Liver (tissue), 3 donors: ENCODE data around the gene CYP24A1.

Experiments used
- FOXA2 ChIP-seq: IDR thresholded peaks from 2 replicates; pipeline ENCODE4 v1.6.1; 2016; ENCODE audit warnings: antibody characterized with exemption
- SP1 ChIP-seq: IDR thresholded peaks from 2 replicates; pipeline ENCODE4 v1.6.1; 2018; ENCODE audit warnings: antibody characterized with exemption, mild to moderate bottlenecking
- YY1 ChIP-seq: IDR thresholded peaks from 2 replicates; pipeline ENCODE4 v1.6.1; 2016; ENCODE audit warnings: antibody characterized with exemption, mild to moderate bottlenecking
- TF ChIP-seq, protein P1 (sequence below): fragments of 150-350 bp; IDR thresholded peaks from 2 replicates; pipeline ENCODE4 v1.5.1; 2017; ENCODE audit warnings: improper control_type of control experiment, low read depth, low read length; ENCODE audit not compliant: missing input control
- donor health status: healthy.
- donor health status: healthy.

DNA sequence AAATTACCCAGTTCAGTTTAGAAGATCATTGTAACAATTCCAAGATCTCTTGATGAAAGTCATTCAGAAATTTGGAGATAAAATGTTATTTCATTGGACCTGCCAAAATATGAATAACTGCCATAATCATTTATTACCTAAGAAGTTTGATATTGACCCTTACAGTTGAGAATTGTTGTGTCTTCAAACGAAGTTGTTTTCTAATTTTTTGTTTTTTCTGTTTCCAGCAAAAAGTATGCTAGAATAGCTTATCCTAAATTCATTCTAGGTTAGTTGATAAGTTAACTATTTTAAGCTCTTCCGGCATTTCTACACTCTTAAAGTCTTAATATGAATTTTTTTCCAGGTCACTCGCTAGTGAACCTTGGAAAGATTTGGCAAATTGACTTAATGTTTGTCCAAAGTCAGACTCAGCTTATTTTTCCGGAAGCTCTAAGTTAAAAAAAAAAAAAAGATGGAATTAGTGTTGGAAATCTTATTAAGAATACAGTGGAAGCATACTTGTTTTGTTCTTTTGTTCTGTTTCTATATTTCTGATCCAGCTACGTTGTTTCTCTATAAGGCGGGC lies 28.9 kb downstream of the CYP24A1 start:
- TF ChIP-seq, protein P1, sequence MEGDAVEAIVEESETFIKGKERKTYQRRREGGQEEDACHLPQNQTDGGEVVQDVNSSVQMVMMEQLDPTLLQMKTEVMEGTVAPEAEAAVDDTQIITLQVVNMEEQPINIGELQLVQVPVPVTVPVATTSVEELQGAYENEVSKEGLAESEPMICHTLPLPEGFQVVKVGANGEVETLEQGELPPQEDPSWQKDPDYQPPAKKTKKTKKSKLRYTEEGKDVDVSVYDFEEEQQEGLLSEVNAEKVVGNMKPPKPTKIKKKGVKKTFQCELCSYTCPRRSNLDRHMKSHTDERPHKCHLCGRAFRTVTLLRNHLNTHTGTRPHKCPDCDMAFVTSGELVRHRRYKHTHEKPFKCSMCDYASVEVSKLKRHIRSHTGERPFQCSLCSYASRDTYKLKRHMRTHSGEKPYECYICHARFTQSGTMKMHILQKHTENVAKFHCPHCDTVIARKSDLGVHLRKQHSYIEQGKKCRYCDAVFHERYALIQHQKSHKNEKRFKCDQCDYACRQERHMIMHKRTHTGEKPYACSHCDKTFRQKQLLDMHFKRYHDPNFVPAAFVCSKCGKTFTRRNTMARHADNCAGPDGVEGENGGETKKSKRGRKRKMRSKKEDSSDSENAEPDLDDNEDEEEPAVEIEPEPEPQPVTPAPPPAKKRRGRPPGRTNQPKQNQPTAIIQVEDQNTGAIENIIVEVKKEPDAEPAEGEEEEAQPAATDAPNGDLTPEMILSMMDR = no peak
- no peak for TF ChIP-seq SP1
- TF ChIP-seq YY1 = no peak
- TF ChIP-seq FOXA2 = no peak
